Skeletal muscle cell (primary cell): Measurements from ENCODE around the gene IFT81.
A peak's percentile ranks its signal among the peaks of the same experiment; 100 is the strongest.
"Not testable (repeated sequence)": the region's sequence is repeated elsewhere in the genome, so short reads cannot be mapped to it uniquely, and the experiment has no call there.

Experiments
- DNase-seq: peaks from one replicate; pipeline ENCODE4 v3.0.0-alpha.2; 2010; ENCODE audit warnings: low read depth
- H3K4me3 ChIP-seq: 2 replicates; pipeline ENCODE4 v1.5.1; 2011; ENCODE audit warnings: low read depth, mild to moderate bottlenecking, control low read depth, low read length, moderate library complexity

Gene IFT81

GRCh38 chr12:110193196-110193595, 69.0 kb downstream of the IFT81 start:
- no peak for DNase-seq
- H3K4me3 ChIP-seq, result no peak overlapping the region

GRCh38 chr12:110197003-110197402, 72.8 kb downstream of the IFT81 start:
- DNase-seq, result no peak
- no peak overlapping the region for H3K4me3 ChIP-seq

GRCh38 chr12:110198386-110198785, 74.2 kb downstream of the IFT81 start:
- H3K4me3 ChIP-seq, result no peak overlapping the region
- DNase-seq, result no peak

GRCh38 chr12:110199339-110200123, 75.4 kb downstream of the IFT81 start:
- H3K4me3 ChIP-seq, result no peak overlapping the region
- DNase-seq, result peak; percentile 50

GRCh38 chr12:110200124-110200417, 75.9 kb downstream of the IFT81 start:
- no peak for DNase-seq
- H3K4me3 ChIP-seq, result no peak overlapping the region

- H3K4me3 ChIP-seq, result no peak overlapping the region
- no peak for DNase-seq
These were observed 77.8 kb downstream of the IFT81 start for GRCh38 chr12:110201995-110202394.

- DNase-seq, result no peak
- H3K4me3 ChIP-seq, result no peak overlapping the region
These were observed 79.4 kb downstream of the IFT81 start for GRCh38 chr12:110203546-110203945.

- H3K4me3 ChIP-seq, result no peak overlapping the region
- DNase-seq, result no peak
These were observed 81.8 kb downstream of the IFT81 start for GRCh38 chr12:110205931-110206330.

- not testable (repeated sequence) for H3K4me3 ChIP-seq
- peak; percentile 57 for DNase-seq
These were observed 87.7 kb downstream of the IFT81 start for GRCh38 chr12:110211639-110212536.

- DNase-seq, result no peak
- H3K4me3 ChIP-seq, result no peak overlapping the region
These were observed 94.0 kb downstream of the IFT81 start for GRCh38 chr12:110217996-110218674.

GRCh38 chr12:110222027-110222426, 97.9 kb downstream of the IFT81 start:
- H3K4me3 ChIP-seq, result no peak overlapping the region
- DNase-seq, result no peak

- no peak overlapping the region for H3K4me3 ChIP-seq
- DNase-seq, result no peak
These were observed 98.3 kb downstream of the IFT81 start for GRCh38 chr12:110222433-110222832.

GRCh38 chr12:110223777-110224378, 99.7 kb downstream of the IFT81 start:
- no peak for DNase-seq
- H3K4me3 ChIP-seq, result no peak overlapping the region

GRCh38 chr12:110224379-110225304, 100.5 kb downstream of the IFT81 start:
- H3K4me3 ChIP-seq, result peak overlapping the region; percentile 22

GRCh38 chr12:110227138-110227537, 103.0 kb downstream of the IFT81 start:
- H3K4me3 ChIP-seq, result no peak overlapping the region
- no peak for DNase-seq

More at GRCh38 chr12:110224379-110225304, 100.5 kb downstream of the IFT81 start:
- peak; percentile 56 for DNase-seq

- not testable (repeated sequence) for H3K4me3 ChIP-seq, DNase-seq
These were observed 104.2 kb downstream of the IFT81 start for GRCh38 chr12:110228348-110228747.

GRCh38 chr12:110228756-110229155, 104.6 kb downstream of the IFT81 start:
- no peak overlapping the region for H3K4me3 ChIP-seq
- DNase-seq, result no peak

GRCh38 chr12:110229409-110229808, 105.3 kb downstream of the IFT81 start:
- DNase-seq, result no peak
- no peak overlapping the region for H3K4me3 ChIP-seq

GRCh38 chr12:110230655-110231054, 106.5 kb downstream of the IFT81 start:
- no peak for DNase-seq
- no peak overlapping the region for H3K4me3 ChIP-seq
